Left colon (tissue), 2 donors: ENCODE measurements around the gene TXNRD2. TPM values are rescaled to one million over a fixed set of nuclear protein-coding genes. Genes with fewer than 3 reads are reported as not detected.
"Not testable (repeated sequence)": the region's sequence is repeated elsewhere in the genome, so short reads cannot be mapped to it uniquely, and the experiment has no call there.

Source experiments
- ATAC-seq: fragments of 200-7000 bp; cut with Tn5 transposase; one replicate; pipeline ENCODE4 v1.9.1; 2020; ENCODE audit warnings: mild to moderate bottlenecking, moderate library complexity
- DNase-seq, 2 donors: peaks; one replicate each; pipeline ENCODE4 v3.0.0-alpha.2; 2020
- intact Hi-C, 2 donors: fragments of 100-400 bp; cut with DNase I in 1 of 2; cut with micrococcal nuclease in 1 of 2; formaldehyde crosslinking; loops; one replicate each; pipeline versions ENCODE4 v1.11.2 to v1.14.0; 2022; cut with DNase I, micrococcal nuclease
- total RNA-seq, 2 donors: library from RNA; stranded (reverse); fragmentation: NEBNext Ultra II Directional; extraction: Animal tissue kit (Norgen Biotek cat#: 25700); gene quantifications; one replicate each; pipeline ENCODE4 v1.2.1, GENCODE V29; 2021
- donor health status: DM: no; HTN: no; CAD: no.
- donor health status: DM: yes; HTN: yes; CAD: no.

TXNRD2 gene
- total RNA-seq, 2 donors from 2014 or later, result 18.2 to 21.5 TPM

DNA sequence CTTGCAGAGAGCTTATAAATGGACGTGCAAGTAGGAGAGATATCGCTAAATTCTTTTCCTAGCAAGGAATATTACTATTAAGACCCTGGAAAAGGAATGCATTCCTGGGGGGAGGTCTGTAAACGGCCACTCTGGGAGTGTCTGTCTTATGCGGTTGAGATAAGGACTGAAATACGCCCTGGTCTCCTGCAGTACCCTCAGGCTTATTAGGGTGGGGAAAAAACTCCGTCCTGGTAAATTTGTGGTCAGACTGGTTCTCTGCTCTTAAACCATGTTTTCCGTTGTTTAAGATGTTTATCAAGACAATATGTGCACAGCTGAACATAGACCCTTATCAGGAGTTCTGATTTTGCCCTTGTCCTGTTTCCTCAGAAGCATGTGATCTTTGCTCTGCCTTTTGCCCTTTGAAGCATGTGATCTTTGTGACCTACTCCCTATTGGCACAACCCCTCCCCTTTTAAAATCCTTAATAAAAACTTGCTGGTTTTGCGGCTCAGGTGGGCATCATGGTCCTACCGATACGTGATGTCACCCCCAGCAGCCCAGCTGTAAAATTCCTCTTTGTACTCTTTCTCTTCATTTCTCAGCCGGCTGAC is 6.4 kb downstream of the TXNRD2 start:
- ATAC-seq, DNase-seq, intact Hi-C loops: not testable (repeated sequence)

DNA sequence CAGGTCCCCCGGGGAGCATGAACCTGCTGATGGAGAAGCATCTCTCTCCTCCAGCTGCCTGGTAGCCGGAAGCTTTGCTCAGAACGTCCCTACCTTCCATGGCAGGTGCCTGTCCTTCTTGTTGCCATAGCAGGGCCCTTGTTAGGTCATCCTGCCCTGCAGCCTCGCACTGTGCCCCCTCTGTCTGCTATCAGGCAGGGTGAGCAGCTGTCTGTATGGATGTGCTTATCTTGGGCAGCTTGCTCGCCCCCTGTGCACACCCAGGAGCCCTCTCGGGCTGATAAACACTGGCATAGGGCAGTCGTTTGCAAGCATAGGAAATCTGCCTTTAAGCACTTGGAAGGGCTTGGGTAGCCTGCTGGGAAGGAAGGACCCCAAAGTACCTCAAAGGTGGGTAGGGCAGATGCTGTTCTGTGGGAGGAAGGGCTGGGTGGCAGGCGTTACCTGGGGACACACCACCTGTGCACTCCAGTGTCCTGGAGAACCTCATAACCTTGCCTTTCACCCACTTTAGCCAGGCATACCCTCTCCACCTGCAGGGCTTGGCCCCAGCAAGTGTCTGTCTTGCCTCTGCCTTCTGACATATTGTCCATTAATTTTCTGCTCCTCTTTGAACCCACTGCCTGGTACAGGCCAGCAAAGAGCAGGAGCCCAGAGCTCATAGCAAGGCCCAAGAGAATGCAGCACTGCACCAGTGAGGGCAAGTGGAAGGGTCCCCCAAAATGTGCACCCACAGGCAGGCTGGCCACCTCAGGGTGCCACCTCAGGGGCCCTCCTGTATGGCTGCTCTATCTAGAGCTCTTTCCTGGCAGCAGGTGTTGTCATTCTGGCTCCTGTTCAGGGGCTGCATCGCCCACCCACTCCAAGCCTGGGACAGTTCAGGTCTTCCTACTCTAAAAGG is 8.0 kb downstream of the TXNRD2 start:
- intact Hi-C loops, result no loop called here
- ATAC-seq (no peak), DNase-seq (no peak)

DNA sequence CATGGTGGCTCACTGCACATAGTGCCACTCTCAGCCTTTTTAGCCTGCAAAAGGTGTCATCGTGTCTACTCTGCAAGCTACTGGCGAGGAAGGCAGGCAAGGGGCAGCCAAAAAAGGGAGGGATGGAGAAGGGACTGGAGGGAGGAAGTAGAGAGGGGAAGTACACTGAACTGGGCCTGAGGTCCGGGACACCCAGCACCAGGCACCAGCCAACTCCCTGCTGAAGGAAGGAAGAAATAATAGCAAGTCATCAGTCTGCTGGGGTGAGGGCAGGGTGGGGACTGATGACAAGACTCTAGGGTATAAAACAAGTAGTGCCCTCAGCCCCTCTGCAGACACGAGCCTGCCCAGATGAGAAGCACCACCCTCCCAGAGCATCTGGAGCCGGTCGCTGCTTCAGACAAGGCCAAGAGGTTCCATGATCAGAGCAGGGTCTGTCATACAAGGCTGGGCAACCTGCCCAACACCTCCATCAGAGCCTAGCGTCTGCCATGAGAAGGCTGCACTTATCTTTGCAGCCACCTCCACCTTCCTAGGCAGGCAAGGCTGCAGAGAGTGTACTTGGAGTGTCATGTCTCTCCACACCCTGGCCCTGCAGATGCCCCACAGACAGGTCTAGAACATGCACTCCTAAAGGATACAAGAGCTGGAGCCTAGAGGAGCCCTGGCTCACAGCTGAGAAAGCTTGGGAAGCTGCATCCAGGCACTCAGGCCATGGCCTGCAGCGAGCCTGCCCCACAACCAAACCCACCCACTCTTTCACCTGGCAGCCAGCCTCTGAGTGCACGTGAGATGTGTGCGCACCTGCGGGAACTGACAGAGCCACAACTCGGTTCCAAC is 9.0 kb downstream of the TXNRD2 start:
- ATAC-seq (peak; percentile 14), DNase-seq (no peak)
- intact Hi-C loops, result no loop called here

DNA sequence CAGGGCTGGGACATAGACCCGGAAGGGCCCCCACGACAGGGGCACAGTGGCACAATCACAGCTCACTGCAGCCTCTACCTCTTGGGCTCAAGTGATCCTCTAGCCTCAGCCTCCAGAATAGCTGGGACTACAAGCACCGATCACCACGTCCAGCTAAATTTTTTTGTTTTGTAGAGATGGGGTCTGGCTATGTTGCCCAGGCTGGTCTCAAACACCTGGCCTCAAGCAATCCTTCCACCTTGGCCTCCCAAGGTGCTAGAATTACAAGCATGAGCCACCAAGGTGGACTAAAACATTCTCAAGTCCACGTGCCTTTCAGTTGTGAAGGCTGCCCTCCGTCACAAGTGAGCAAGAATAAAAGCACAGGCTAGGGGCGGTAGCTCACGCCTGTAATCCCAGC is 10.1 kb downstream of the TXNRD2 start:
- DNase-seq (no peak), ATAC-seq (no peak)
- intact Hi-C loops, result no loop called here

DNA sequence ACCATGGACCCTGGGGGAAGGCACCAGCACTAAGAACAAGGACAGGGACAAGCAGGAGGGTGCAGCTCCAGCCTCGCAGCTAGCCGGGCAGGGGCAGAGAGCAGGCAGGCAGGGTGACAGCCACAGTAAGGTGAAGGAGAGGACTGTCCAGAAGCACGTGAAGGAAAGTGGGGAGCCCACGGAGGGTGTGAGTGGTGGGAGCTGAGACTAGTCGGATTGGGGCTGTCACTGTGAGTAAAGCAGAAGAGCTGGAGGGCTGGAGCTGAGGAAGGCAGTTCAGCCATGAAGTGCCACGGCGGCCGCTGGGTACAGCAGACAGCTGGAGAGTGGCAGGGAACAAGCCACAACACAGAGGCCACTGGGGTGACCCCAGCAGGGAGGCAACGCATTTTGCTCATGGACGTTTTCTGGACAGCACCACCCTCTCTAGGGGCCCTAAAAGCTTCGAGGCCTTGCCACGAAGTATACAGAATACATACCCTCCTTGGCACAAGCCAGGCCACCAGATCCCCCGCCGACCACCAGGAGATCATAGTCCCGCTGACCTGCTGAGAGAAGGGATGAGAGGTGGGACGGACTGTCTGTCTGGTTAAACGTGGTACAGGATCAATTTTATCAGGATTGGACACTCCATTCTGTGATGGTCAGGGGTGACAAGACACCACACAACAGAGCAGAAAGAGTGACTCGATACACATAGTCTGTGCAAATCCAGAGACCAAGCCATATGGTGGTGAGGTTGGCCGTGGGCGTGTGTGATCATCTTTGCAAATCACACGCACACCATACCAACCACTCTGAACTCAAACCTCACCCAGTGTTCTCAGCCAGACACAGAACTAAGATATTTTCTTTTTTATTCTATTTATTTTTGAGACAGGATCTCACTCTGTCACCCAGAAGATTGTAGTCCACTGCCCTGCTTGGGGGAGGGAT is 10.8 kb downstream of the TXNRD2 start:
- intact Hi-C loops, result no loop called here
- no peak for DNase-seq
- ATAC-seq, result no peak

DNA sequence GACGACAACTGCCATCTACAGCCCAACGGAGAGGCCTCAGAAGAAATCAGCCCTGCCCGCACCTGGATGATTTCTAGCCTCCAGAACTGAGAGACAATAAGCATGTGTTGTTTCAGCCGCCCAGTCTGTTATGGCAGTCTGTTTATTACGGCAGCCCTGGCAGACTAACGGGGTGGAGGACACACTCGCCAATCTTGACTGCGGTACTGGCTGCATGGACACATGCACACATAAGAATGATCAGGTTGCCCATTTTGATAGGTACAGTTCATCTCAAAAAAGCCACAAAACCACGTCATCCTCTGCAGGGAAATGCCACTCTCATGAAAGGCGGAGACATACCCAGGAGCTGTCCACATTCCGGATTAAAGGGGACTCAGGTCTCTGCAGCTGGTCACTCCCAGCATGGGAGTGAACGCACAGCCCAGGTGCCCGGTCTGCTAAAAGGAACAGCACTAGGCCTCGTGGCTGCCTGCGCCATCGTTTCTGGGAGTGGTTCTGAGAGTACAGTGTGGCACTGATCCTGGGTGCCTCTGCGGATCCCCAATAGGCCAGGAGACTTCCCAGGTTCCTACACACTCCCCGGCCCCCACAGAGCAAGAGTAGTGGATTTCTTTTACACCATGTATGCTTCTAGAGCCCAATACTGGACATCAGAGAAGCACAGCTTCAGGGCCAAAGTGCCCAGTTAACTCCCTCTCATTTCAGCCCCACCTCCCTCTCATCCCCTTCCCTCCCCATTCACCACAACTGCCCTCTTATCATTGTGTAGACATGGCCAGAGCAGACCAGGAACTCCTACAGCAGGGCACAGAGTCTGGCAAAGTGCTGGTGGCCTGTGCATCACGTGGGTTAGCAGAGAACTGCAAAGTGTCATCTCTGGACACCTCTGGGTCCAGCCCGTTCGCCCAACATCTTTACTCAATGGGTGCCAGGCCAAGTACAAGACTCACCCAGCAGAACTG is 11.8 kb downstream of the TXNRD2 start:
- DNase-seq (no peak), ATAC-seq (no peak)
- intact Hi-C loops, result no loop called here

DNA sequence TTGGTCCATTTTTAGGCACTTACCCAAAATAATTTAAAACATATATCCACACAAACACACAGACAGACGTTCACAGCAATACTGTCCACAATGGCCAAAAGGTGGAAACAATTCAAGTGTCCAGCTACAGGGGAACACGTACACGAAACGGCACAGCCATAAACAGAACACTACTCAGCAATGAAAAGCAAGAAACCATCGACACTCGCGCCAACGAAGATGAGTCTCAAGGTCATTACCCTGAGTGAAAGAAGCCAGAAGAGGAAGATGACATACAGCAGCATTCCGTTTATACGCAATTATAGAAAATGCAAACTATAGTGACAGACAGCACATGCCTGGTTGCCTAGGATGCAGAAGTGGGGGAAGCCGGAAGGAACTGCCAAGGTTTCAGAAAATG is 13.4 kb downstream of the TXNRD2 start:
- DNase-seq (no peak), ATAC-seq (no peak)
- intact Hi-C loops, result no loop called here

DNA sequence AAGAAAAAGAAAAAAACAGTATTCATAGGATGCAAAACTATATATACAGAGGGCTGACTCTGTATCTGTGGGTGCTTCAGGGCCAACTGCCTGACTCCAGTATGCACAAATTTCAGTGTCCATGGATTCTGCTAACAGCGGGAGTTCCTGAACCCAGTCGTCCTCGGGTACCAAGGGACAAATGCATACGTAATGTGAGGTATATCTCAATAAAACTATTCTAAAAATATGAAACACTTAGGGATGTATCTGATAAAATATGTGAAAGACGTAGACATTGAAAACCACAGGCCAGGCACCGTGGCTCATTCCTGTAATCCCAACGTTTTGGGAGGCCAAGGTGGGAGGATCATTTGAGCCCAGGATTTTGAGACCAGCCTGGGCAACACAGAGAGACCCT is 13.9 kb downstream of the TXNRD2 start:
- intact Hi-C loops, result no loop called here
- ATAC-seq, result no peak
- no peak for DNase-seq

DNA sequence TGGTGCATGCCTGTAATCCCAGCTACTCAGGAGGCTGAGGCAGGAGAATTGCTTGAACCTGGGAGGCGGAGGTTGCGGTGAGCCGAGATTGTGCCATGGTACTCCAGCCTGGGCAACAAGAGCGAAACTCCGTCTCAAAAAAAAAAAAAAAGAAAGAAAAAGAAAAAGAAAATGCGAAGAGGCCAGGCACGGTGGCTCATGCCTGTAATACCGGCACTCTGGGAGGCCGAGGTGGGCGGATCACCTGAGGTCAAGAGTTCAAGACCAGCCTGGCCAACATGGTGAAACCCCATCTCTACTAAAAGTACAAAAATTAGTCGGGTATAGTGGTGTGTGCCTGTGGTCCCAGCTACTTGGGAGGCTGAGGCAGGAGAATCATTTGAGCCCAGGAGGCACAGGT is 15.6 kb downstream of the TXNRD2 start:
- intact Hi-C loops, ATAC-seq, DNase-seq: not testable (repeated sequence)

DNA sequence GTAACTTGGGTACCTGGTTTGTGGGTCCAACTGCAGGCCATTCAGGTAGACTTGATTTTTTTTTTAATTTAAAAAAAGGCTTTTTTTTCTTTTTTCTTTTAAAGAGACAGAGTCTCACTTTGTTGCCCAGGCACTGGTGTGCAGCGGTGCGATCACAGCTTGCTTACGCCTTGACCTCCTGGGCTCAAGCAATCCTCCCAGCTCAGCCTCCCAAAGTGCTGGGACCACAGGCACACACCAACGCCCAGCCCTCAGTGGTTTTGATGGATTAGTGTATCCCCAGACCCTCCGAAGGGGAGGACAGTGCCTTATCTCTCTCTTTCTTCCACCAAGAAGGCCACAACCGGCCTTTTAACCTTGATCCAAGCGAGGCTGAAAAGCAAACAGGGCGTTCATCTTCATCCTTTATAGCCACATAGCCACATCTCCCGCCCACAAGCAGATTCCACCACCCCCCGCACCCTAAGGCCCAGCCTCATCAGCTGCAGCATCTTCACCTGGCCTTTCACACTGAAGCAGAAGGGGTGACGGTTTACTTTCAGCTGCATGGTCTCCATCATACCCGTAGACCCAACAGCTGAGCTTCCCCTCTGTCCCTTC is 17.6 kb downstream of the TXNRD2 start:
- intact Hi-C loops, result no loop called here
- DNase-seq, result no peak
- no peak for ATAC-seq

DNA sequence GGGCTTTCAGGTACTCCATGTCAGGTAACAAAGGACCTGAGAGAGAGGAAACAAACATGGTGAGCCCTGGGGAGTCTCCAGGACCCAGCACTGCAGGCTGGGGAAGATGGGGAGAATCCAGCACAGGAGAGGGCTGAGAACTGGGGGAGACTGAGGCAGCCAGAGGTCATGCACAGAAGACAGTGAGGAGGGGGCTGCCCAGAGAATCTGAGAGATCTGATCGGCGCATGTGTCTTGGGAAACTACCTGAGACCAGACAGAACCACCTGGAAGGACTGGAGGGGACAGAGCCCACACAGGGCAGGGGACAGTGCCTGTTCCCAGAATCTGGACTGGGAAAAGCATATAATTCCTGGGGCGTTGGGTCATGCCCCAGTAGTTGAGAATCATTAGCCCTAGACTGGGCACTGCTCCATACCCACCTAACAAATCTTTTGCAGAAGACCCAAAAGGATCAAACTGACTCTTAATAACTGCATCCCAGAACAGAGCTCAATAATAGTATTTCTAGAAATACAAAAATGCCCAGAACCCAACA is 20.0 kb downstream of the TXNRD2 start:
- intact Hi-C loops, result no loop called here
- DNase-seq (no peak), ATAC-seq (no peak)

DNA sequence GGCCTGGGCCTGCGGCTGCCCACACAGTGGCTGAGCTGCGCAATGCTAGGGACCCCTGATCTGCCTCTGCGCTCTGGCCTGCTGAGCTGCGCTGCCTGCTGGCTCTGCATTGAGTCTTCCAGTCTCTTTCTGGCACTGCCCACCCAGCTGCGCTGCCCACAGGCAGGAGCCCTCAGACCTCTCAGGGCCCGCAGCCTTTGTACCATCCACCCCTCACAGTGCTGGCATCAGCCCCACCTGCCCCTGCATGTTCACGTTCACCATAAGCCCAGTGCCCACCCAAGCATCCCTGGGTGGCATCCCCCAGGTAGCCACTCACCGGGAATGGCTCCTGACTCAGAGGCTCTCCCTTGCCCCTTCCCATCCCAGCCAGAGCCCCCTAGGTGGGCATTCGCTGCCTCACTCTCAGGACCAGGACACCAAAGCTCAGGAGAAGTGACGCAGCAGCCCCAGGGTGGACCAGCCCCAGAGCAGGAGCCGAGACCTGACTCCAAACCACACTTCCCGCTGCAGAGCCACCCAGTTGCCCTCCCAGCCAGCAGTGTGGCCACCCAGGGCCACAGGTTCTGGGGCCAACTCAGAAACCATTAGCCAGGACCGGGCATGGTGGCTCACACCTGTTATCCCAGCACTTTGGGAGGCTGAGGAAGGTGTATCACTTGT is 21.8 kb downstream of the TXNRD2 start:
- intact Hi-C loops, result no loop called here
- no peak for ATAC-seq
- no peak for DNase-seq

DNA sequence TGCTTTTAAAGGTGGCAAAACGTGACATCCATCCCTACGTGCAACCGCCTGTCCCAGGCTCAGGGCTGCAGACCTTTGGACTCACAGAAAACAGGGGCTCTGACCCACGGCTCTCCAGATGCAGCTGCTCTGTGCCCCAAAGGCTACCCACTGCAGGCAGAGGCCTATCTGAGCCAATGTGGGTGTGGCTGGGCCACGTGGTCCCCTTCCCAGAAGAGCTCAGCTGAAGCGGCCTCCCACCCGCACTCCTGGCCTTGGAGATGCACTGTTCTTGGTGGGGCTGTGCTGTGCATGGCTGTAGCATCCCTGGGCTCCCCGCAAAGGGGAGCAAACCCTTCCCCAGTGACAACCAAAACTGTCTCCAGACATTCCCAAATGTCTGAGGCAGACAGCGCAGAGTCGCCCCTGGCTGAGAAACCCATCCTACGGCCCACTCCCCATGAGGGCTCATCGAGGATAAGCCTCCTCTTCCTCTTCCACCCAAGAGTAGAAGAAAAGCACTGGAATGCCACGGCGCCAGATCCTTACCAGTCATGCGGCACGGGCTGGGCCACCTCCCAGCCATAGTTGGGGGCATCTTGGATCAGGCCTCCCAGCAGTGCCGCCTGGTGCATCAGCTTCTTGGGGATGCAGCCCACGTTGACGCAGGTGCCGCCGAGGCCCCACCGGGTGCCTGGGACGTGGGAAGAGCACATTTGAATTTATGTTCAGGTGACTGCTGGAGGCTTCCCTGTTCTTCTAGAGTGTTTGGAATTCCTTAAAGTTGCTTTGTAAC is 23.1 kb downstream of the TXNRD2 start:
- DNase-seq (no peak), ATAC-seq (no peak)
- intact Hi-C loops, result no loop called here

DNA sequence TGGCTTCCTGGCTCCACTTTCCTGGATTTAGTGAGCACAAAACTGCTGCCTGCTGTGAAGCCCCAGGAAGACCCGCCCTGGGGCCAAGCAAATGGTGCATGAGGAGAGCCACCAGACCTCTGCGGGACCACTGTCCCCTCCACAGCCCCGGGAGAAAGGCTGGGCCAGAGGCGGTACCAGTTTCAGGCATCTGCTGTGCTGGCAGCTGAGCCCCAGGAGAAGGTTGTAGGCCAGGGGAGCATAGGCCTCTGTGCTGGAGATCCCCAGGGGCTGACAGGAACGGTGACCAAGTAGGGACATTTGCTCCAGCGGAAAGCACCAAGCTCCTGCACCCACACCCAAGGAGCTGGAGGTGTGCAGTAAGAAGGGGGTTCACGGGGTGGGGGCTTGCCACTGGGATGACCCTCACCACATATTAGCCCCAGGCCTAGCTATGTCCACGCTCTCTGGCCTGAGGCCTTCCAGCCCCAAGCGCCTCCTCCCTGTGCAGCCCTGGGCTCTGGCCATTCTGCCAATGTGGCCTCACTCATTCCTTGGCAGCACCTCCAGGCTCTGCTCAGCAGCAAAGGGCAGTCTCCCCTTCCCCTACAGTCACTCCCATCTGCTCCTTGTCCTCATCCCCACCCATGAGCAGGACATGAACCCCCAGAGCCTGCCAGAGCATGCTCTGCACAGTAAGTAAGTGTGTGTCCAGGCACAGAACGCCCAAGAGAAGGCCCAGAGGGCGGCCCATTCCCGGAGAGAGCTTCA is 24.1 kb downstream of the TXNRD2 start:
- intact Hi-C loops, result no loop called here
- ATAC-seq (no peak), DNase-seq (no peak)

DNA sequence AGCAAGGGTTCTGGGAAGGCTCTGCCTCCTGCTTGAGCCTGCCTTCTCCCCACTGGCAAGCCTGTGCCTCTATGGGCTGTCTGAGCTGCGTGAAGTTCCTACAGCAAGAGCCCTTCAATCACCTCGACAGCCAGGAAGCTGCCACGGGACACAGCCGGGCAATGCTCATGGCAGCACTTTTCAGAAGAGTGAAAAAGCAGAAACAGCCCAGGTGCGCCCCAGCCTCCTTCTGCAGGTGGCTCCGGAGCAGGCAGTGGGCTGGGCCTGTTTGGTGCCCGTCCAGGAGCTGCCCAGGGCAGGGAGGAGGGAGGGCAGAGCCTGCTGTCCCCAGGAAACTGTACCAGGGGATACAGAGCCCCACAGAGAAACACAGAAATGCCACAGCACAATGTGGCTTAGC is 24.7 kb downstream of the TXNRD2 start:
- intact Hi-C loops, result no loop called here
- ATAC-seq (no peak), DNase-seq (no peak)
